Nephron (organoid): ENCODE data around the gene MAFG.
A peak's percentile ranks its signal among the peaks of the same experiment; 100 is the strongest.

ENCODE experiments used
- H3K27ac Mint-ChIP-seq, 3 experiments: 2 replicates each; pipeline ENCODE4 v1.8.0; 2020; ENCODE audit warnings: mixed read lengths in 3 of 3, mild to moderate bottlenecking in 2 of 3, moderate library complexity in 1 of 3
- H3K27me3 Mint-ChIP-seq: 2 replicates; pipeline ENCODE4 v1.8.0; 2021; ENCODE audit warnings: low read depth, mild to moderate bottlenecking, moderate library complexity, mixed read lengths
- H3K36me3 Mint-ChIP-seq: 2 replicates; pipeline ENCODE4 v1.8.0; 2020; ENCODE audit warnings: low read depth, mixed read lengths
- H3K4me1 Mint-ChIP-seq: 2 replicates; pipeline ENCODE4 v1.8.0; 2020; ENCODE audit warnings: mixed read lengths
- H3K4me3 Mint-ChIP-seq, 3 experiments: 2 replicates each; pipeline ENCODE4 v1.8.0; 2020; ENCODE audit warnings: mild to moderate bottlenecking in 3 of 3, mixed read lengths in 3 of 3, moderate library complexity in 2 of 3
- H3K9me3 Mint-ChIP-seq: 2 replicates; pipeline ENCODE4 v1.8.0; 2020; ENCODE audit warnings: mixed read lengths
- CTCF ChIP-seq, 3 experiments: fragments of 200-600 bp; sonication (generic); IDR thresholded peaks; one replicate each; pipeline ENCODE4 v1.5.0; 2021; ENCODE audit warnings: antibody characterized with exemption in 3 of 3; ENCODE audit not compliant: unreplicated experiment in 3 of 3

Gene MAFG

GRCh38 chr17:81888105-81888987, 39.2 kb downstream of the MAFG start:
- no peaks in the 10 kb centered on the region for H3K27me3 Mint-ChIP-seq
- H3K9me3 Mint-ChIP-seq = no peaks in the 10 kb centered on the region
- no peak for TF ChIP-seq CTCF (IDR thresholded peaks at IDR 0.05; ENCODE audit: unreplicated experiment in 3 of 3)
- peak overlapping the region; percentile 74 to 87 (median 85) for H3K4me3 Mint-ChIP-seq
- peaks cover 4% of the 10 kb centered on the region for H3K4me1 Mint-ChIP-seq
- H3K36me3 Mint-ChIP-seq = peaks cover 46% of the 10 kb centered on the region
- H3K27ac Mint-ChIP-seq = no peak overlapping the region

- Mint-ChIP-seq H3K4me1 (peaks cover 4% of the 10 kb centered on the region), H3K36me3 (peaks cover 58% of the 10 kb centered on the region), H3K4me3 (peak overlapping the region in 1 of 3 experiments; percentile 45), H3K9me3 (no peaks in the 10 kb centered on the region), H3K27ac (no peak overlapping the region), H3K27me3 (no peaks in the 10 kb centered on the region)
- no peak for TF ChIP-seq CTCF (IDR thresholded peaks at IDR 0.05; ENCODE audit: unreplicated experiment in 3 of 3)
These were observed 41.5 kb downstream of the MAFG start for GRCh38 chr17:81885869-81886548.

- no peaks in the 10 kb centered on the region for H3K27me3 Mint-ChIP-seq
- TF ChIP-seq CTCF (IDR thresholded peaks at IDR 0.05; ENCODE audit: unreplicated experiment in 3 of 3) = no peak
These were observed 42.1 kb downstream of the MAFG start for GRCh38 chr17:81885454-81885853.

GRCh38 chr17:81884968-81885367, 42.6 kb downstream of the MAFG start:
- no peak overlapping the region for H3K4me3 Mint-ChIP-seq
- peaks cover 4% of the 10 kb centered on the region for H3K4me1 Mint-ChIP-seq
- no peak for TF ChIP-seq CTCF (IDR thresholded peaks at IDR 0.05; ENCODE audit: unreplicated experiment in 3 of 3)
- H3K27ac Mint-ChIP-seq = no peak overlapping the region
- H3K36me3 Mint-ChIP-seq = peaks cover 60% of the 10 kb centered on the region
- H3K9me3 Mint-ChIP-seq = no peaks in the 10 kb centered on the region
- no peaks in the 10 kb centered on the region for H3K27me3 Mint-ChIP-seq

More at GRCh38 chr17:81885454-81885853, 42.1 kb downstream of the MAFG start:
- H3K4me3 Mint-ChIP-seq = peak overlapping the region in 2 of 3 experiments; percentile 19 to 45
- peaks cover 4% of the 10 kb centered on the region for H3K4me1 Mint-ChIP-seq
- peaks cover 60% of the 10 kb centered on the region for H3K36me3 Mint-ChIP-seq
- no peaks in the 10 kb centered on the region for H3K9me3 Mint-ChIP-seq
- H3K27ac Mint-ChIP-seq = no peak overlapping the region

- peaks cover 63% of the 10 kb centered on the region for H3K36me3 Mint-ChIP-seq
- H3K27me3 Mint-ChIP-seq = no peaks in the 10 kb centered on the region
- H3K4me3 Mint-ChIP-seq = peak overlapping the region in 1 of 3 experiments; percentile 27
- no peaks in the 10 kb centered on the region for H3K9me3 Mint-ChIP-seq
- peaks cover 4% of the 10 kb centered on the region for H3K4me1 Mint-ChIP-seq
- TF ChIP-seq CTCF (IDR thresholded peaks at IDR 0.05; ENCODE audit: unreplicated experiment in 3 of 3) = no peak
- no peak overlapping the region for H3K27ac Mint-ChIP-seq
These were observed 43.0 kb downstream of the MAFG start for GRCh38 chr17:81884520-81884919.
